Activated T-cell treated with anti-CD3 and anti-CD28 coated beads, Interleukin-2, amount 50 U/mL, for 72 hours (primary cell): ENCODE measurements around the gene GALM. TPM values are rescaled to one million over a fixed set of nuclear protein-coding genes. Genes with fewer than 3 reads are reported as not detected.
A peak's percentile ranks its signal among the peaks of the same experiment; 100 is the strongest.

Experiments used
- ATAC-seq, 2 donors: fragments of 150-1000 bp; cut with Tn5 transposase; replicated peaks in 1 of 2; 2 replicates each; pipeline ENCODE4 v1.10.0; 2021; ENCODE audit warnings: moderate library complexity in 2 of 2, mild to moderate bottlenecking in 1 of 2
- DNase-seq, 2 donors: peaks; one replicate each; pipeline ENCODE4 v3.0.0; 2021 to 2022; ENCODE audit warnings: mixed read lengths in 1 of 2
- H3K27ac Mint-ChIP-seq: one replicate; pipeline ENCODE4 v1.8.0; 2022; ENCODE audit warnings: mild to moderate bottlenecking, moderate library complexity, mixed read lengths
- H3K27me3 Mint-ChIP-seq: one replicate; pipeline ENCODE4 v1.8.0; 2022; ENCODE audit warnings: low read depth, mixed read lengths
- H3K36me3 Mint-ChIP-seq, 2 donors: one replicate each; pipeline ENCODE4 v1.8.0; 2022; ENCODE audit warnings: mixed read lengths in 2 of 2, mild to moderate bottlenecking in 1 of 2; ENCODE audit not compliant: insufficient read depth in 2 of 2
- H3K4me1 Mint-ChIP-seq: one replicate; pipeline ENCODE4 v1.8.0; 2022; ENCODE audit warnings: low read depth, mixed read lengths
- H3K4me3 Mint-ChIP-seq, 2 donors: one replicate each; pipeline ENCODE4 v1.8.0; 2022; ENCODE audit warnings: mild to moderate bottlenecking in 2 of 2, mixed read lengths in 2 of 2, moderate library complexity in 2 of 2
- H3K9me3 Mint-ChIP-seq, 2 donors: one replicate each; pipeline ENCODE4 v1.8.0; 2022; ENCODE audit warnings: mixed read lengths in 2 of 2
- total RNA-seq, 2 donors: library from RNA; stranded (reverse); gene quantifications; one replicate each; pipeline ENCODE4 v1.2.3, GENCODE V29; 2022

Gene GALM
- total RNA-seq = 100 to 1,000 TPM in 1 of 2 donors, 10 to 100 TPM in 1; 97.8 to 114 TPM

DNA sequence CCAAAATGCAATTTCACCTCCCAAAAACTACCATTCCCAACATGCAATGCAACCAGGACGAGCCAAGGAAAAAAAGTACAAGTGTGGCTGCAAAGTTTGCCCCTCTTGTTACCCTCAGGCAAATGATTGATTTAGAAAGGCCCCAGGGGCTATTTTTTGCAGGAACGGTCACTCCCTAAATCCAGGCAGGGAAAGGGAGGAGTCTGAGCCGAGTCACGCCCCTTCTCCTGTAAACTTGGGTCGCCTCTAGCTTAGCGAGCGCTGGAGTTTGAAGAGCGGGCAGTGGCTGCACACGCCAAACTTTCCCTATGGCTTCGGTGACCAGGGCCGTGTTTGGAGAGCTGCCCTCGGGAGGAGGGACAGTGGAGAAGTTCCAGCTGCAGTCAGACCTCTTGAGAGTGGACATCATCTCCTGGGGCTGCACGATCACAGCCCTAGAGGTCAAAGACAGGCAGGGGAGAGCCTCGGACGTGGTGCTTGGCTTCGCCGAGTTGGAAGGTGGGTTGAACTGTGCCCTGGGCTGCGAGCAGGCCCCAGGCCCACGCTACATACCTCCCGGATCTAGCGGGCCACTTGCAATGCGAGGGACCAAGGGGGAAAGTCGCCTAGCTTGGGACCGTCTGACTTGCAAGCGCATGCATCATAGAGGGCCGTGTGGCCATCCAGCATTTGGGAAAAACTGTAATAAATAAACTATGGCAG lies at the start of gene GALM:
Gene GALM (plus strand): TSS at position 261 of the 702 bp plus-strand sequence. CDS start 48 bp downstream, at position 309.
- Mint-ChIP-seq H3K4me3 (peak within 1 kb of the TSS; percentile 95), H3K36me3 (peaks cover 17 to 20% of the 10 kb centered on the region in 2 donors), H3K4me1 (peaks cover 82% of the 10 kb centered on the region), H3K27me3 (no peaks in the 10 kb centered on the region), H3K27ac (peak within 1 kb of the TSS; percentile 95), H3K9me3 (no peaks in the 10 kb centered on the region)
- peak; percentile 29 to 32 for ATAC-seq
- peak; percentile 70 to 72 for DNase-seq

DNA sequence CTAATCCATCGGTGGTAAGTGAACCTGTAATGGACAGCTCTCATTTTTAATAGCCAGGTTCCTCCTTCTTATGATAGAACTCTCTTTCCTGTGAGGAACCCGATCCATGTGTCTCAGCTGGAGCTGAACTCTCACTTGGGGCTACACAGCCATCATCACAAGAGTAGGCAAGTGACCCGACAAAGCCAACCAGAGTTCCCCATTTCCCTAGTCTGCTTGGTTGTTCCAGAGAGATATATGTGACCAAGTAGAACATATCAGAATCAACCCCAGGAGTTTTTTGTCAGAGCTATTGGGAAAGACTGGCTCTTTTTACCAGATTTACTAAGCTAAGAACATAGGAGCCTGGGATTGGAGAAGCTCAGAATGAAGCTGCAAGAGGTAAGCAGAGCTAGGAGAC lies 48.6 kb upstream of the GALM start:
- Mint-ChIP-seq H3K36me3 (no peaks in the 10 kb centered on the region), H3K4me3 (no peak overlapping the region), H3K27ac (no peak overlapping the region), H3K27me3 (peaks cover 12% of the 10 kb centered on the region), H3K9me3 (no peaks in the 10 kb centered on the region), H3K4me1 (peaks cover 48% of the 10 kb centered on the region)
- ATAC-seq (no peak), DNase-seq (no peak)

DNA sequence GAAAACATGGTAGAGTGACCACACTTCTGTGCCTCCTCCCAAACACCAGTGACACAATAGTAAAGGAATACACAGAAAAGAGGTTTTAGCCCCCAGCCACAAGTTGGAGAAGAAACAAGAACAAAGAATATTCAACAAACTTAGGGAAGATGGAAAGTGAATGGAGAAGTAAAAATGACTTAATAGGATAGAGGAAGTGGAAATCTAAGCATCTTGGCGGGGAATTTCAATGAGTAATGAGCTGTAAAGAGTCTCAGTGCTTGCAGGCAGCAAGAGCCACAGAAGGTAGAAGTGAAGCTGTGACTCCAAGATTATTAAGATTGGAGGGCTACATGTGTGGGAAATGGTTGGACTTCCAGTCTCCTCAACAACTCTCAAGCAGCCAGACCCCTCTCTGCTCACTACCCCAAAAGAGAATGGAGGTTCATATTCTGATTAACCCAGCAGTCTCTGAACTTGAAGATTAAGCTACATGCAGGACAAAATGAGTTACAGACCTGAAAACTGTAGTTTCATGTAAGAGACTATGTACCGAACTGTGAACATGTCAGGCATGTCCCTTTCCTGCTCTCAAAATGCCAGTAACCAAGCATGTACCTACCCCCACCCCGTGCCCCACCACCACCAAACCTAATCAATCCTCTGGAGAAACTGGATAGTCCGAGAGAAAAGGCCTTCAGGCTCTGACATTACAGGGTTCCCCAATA lies 46.3 kb upstream of the GALM start:
- H3K27ac Mint-ChIP-seq = no peak overlapping the region
- H3K9me3 Mint-ChIP-seq = no peaks in the 10 kb centered on the region
- peaks cover 30% of the 10 kb centered on the region for H3K4me1 Mint-ChIP-seq
- peaks cover 12% of the 10 kb centered on the region for H3K27me3 Mint-ChIP-seq
- no peak overlapping the region for H3K4me3 Mint-ChIP-seq
- no peaks in the 10 kb centered on the region for H3K36me3 Mint-ChIP-seq
- ATAC-seq (no peak), DNase-seq (no peak)

DNA sequence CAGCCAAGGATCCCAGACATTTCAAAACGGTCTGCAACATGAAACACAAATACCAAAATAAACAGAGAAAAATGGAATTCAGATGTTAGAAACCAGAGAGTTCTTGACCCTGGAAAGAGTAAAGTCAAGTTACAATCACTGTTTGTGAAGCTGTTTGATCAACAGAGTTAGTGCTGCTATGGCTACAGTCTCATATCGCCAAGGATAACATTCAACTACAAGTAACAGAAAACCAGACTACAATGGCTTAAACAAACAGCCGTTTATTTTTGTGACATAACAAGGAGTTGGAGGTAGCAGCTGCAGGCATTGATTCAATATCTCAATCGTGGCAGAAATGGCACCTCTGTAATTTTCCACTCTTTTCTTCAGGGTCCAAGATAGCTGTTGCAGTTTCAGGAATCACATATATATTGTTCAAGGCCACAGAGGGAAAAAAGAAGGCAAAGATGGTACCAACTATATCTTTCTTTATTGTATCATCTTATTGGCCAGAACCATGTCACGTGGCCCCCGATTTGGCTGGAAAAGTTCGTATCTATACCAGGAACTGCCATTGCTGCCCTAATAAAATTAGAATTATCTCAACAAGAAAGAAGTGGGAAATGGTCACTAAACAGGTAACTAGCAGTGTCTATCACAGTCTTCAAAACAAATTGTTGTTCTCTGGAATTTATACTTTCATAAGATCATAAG lies 45.5 kb upstream of the GALM start:
- Mint-ChIP-seq H3K4me1 (peaks cover 28% of the 10 kb centered on the region), H3K27ac (no peak overlapping the region), H3K4me3 (no peak overlapping the region), H3K9me3 (no peaks in the 10 kb centered on the region), H3K36me3 (no peaks in the 10 kb centered on the region), H3K27me3 (peaks cover 12% of the 10 kb centered on the region)
- no peak for DNase-seq
- no peak for ATAC-seq

DNA sequence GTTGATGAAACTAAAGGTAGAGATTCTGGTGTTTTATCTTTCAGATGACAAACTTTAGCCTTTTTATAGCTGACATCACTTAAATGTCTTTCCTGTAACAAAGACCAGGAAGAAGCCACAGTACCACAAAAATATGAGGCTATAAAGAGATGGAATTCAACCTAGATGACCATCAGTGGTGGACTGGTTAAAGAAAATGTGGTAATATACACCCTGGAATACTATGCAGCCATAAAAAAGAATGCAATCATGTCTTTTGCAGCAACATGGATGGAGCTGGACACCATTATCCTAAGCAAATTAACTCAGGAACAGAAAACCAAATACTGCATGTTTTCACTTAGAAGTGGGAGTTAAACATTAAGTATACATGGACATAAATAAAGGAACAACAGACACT lies 44.9 kb upstream of the GALM start:
- DNase-seq (no peak), ATAC-seq (no peak)
- H3K36me3 Mint-ChIP-seq = no peaks in the 10 kb centered on the region
- H3K27ac Mint-ChIP-seq = no peak overlapping the region
- no peak overlapping the region for H3K4me3 Mint-ChIP-seq
- peaks cover 12% of the 10 kb centered on the region for H3K27me3 Mint-ChIP-seq
- no peaks in the 10 kb centered on the region for H3K9me3 Mint-ChIP-seq
- H3K4me1 Mint-ChIP-seq = peaks cover 22% of the 10 kb centered on the region

DNA sequence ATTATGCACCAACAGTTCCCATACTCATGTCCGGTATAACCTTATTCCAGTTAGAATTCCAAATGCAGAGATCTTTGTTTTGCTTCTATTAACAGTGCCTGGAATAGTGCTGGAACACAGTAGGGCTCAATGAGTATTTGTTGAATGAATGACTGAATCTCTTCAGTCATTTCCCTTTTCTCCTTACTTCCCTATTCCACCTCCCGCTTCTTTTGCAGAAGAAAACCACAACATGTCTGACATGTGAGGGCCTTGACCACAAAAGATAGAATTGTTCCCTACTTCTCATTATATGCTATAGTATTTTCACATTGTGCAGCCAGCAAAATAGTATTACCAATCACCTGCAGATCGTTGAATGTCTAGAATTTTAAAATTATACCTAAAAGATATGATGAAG lies 43.7 kb upstream of the GALM start:
- no peak overlapping the region for H3K27ac Mint-ChIP-seq
- no peak for DNase-seq
- peaks cover 31% of the 10 kb centered on the region for H3K4me1 Mint-ChIP-seq
- H3K4me3 Mint-ChIP-seq = no peak overlapping the region
- peaks cover 7% of the 10 kb centered on the region for H3K27me3 Mint-ChIP-seq
- no peaks in the 10 kb centered on the region for H3K9me3 Mint-ChIP-seq
- no peaks in the 10 kb centered on the region for H3K36me3 Mint-ChIP-seq
- no peak for ATAC-seq

DNA sequence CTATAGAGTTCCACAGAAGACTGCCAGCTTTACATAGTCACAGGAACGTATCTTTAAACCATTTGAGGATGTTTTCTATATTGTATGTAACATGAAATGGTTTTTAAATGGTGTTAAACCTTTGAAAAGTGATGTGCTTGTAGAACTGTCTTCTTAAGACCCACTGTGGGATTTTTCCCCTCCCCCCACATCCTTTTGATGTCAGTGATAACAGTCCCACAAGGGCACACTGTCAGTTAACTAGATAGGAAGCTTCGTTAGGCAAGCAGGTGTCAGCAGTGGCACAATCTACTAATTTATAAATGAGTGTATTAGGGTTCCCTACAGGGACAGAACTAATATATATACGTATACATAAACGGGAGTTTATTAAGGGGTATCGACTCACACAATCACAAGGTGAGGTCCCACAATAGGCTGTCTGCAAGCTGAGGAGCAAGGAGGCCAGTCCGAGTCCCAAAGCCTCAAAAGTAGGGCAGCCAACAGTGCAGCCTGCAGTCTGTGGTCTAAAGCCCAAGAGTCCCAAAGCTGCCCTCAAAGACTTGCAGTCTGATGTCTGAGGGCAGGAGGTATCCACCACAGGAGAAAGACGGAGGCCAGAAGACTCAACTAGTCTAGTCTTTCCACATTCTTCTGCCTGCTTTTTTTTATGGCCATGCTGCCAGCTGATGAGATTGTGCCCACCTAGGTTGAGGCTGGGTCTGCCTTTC lies 39.4 kb upstream of the GALM start:
- Mint-ChIP-seq H3K27me3 (no peaks in the 10 kb centered on the region), H3K27ac (peak overlapping the region; percentile 86), H3K4me1 (peaks cover 25% of the 10 kb centered on the region), H3K36me3 (no peaks in the 10 kb centered on the region), H3K9me3 (peaks cover 0 to 2% of the 10 kb centered on the region in 2 donors), H3K4me3 (peak overlapping the region; percentile 31 to 66)
- DNase-seq (peak in 1 of 2 donors; percentile 26), ATAC-seq (peak in 1 of 2 donors; percentile 60)

DNA sequence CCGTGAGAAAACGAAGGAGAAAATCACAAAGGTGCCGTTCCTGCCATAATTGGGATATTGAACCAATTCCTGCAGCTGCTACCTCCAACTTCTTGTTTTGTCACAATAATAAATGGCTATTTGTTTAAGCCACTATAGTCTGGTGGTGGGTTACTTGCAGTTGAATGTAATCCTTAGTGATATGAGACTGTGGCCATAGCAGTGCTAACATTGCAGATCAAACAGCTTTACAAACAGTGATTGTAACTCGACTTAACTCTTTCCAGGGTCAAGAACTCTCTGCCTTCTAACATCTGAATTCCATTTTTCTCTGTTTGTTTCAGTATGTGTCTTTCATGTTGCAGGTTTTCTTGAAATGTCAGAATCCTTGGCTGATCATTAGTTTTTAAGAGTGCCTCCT lies 38.5 kb upstream of the GALM start:
- H3K27me3 Mint-ChIP-seq = no peaks in the 10 kb centered on the region
- DNase-seq = no peak
- H3K9me3 Mint-ChIP-seq = peaks cover 0 to 2% of the 10 kb centered on the region in 2 donors
- no peak overlapping the region for H3K4me3 Mint-ChIP-seq
- no peaks in the 10 kb centered on the region for H3K36me3 Mint-ChIP-seq
- peaks cover 22% of the 10 kb centered on the region for H3K4me1 Mint-ChIP-seq
- H3K27ac Mint-ChIP-seq = no peak overlapping the region
- ATAC-seq = no peak

DNA sequence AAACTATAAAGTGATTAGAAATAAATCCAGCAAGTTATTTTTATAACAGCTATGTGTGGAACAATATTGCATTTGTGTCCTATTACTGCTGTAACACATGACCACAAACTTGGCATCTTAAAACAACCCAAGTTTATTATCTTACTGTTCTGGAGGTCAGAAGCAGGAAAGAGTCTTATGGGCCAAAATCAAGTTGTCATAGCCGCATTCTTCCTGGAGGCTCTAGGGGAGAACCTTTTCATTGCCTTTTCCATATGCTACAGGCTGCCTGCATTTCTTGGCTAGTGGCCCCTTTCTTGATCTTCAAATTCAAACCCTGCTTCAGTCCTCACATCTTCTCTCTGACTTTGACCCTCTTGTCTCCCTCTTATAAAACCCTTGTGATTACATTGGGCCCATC lies 36.2 kb upstream of the GALM start:
- Mint-ChIP-seq H3K27me3 (no peaks in the 10 kb centered on the region), H3K36me3 (no peaks in the 10 kb centered on the region), H3K9me3 (peaks cover 0 to 2% of the 10 kb centered on the region in 2 donors), H3K4me1 (peaks cover 26% of the 10 kb centered on the region), H3K27ac (no peak overlapping the region), H3K4me3 (no peak overlapping the region)
- DNase-seq (no peak), ATAC-seq (no peak)

DNA sequence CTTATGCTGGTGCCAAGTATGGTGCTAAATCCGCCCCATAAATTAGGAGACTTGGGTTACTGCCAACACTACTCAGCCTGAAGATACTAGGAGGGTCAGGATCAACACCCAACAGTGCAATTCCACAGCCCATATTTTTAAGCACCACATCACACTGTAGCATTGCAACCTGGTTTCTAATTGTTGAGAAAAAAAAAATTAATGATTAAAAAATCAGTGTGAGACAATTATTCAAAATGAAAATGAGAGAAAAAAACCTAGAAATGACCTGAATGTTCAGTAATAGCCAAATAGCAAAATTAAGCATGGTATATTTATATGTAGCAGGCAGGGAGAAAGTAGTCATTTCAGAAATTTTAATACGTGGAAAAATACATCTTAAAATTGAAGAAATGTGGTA lies 33.9 kb upstream of the GALM start:
- Mint-ChIP-seq H3K9me3 (peaks cover 0 to 2% of the 10 kb centered on the region in 2 donors), H3K27me3 (no peaks in the 10 kb centered on the region), H3K36me3 (no peaks in the 10 kb centered on the region), H3K4me1 (peaks cover 20% of the 10 kb centered on the region), H3K27ac (no peak overlapping the region), H3K4me3 (no peak overlapping the region)
- no peak for ATAC-seq
- DNase-seq = no peak

DNA sequence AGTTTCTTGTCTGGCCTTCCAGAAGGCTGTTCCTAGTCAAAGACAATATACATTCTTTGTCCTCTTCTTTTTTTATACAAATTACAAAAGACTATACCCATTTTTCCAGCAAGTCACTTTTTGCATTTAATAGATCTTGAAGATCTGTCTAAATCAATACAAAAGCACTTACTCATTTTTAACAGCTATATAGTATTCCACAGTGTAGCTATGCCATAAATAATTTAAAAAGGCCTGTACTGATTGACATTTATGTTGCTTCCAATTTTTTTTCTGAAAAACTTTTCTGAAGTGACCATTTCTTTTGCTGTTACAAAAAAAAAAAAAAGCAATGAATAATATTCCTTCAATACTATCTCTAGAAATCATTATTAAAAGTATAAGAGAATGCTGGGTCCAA lies 32.9 kb upstream of the GALM start:
- Mint-ChIP-seq H3K27ac (no peak overlapping the region), H3K9me3 (peaks cover 0 to 2% of the 10 kb centered on the region in 2 donors), H3K36me3 (no peaks in the 10 kb centered on the region), H3K27me3 (no peaks in the 10 kb centered on the region), H3K4me3 (no peak overlapping the region), H3K4me1 (peaks cover 19% of the 10 kb centered on the region)
- DNase-seq = no peak
- no peak for ATAC-seq

DNA sequence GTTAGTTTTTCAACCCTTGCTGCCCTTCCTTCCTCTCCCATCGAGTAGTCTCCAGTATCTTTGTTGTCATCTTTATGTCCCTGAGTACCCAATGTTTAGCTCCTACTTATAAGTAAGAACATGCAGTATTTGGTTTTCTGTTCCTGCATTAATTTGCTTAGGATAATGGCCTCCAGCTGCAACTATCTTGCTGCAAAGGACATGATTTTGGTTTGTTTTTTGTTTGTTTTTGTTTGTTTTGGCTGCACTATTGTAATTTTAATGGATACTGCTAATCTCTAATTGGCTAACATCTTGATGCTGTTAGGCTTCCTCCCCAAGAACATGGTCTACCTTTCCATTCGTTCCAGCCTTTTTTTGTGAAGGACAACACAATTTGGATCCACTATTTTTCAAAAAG lies 32.0 kb upstream of the GALM start:
- no peak for ATAC-seq
- Mint-ChIP-seq H3K36me3 (no peaks in the 10 kb centered on the region), H3K27me3 (no peaks in the 10 kb centered on the region), H3K9me3 (peaks cover 0 to 2% of the 10 kb centered on the region in 2 donors), H3K4me3 (peak overlapping the region in 1 of 2 donors; percentile 13), H3K27ac (no peak overlapping the region), H3K4me1 (peaks cover 23% of the 10 kb centered on the region)
- no peak for DNase-seq

DNA sequence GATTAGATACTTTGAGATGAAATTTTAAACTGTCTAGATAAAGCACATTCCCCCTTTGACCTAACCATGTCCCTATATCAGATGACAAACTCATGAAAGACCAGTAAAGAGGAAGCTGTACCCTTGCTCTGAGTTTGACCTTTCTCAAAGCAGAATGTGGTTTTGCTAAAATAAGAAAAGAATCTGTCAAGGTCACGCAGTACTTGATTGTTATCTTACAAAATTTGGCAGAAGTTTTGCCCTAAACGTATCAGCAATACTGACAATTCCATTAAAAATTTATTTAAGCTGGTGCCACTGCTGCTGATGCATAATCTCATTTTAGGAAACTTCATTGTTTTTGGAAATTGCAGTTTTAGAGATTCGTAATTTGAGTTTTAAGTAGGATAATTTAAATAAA lies 31.2 kb upstream of the GALM start:
- H3K4me3 Mint-ChIP-seq = no peak overlapping the region
- peaks cover 0 to 2% of the 10 kb centered on the region in 2 donors for H3K9me3 Mint-ChIP-seq
- H3K27ac Mint-ChIP-seq = no peak overlapping the region
- peaks cover 23% of the 10 kb centered on the region for H3K4me1 Mint-ChIP-seq
- ATAC-seq = peak in 1 of 2 donors; percentile 53
- no peaks in the 10 kb centered on the region for H3K27me3 Mint-ChIP-seq
- H3K36me3 Mint-ChIP-seq = no peaks in the 10 kb centered on the region
- no peak for DNase-seq
